HG03045 (cell line): ENCODE results near the gene LAMA1.

Experiments
- ATAC-seq: cut with Tn5 transposase; IDR thresholded peaks from one replicate; pipeline ENCODE4 v1.9.1; 2021; ENCODE audit warnings: mild to moderate bottlenecking, moderate library complexity; ENCODE audit not compliant: unreplicated experiment

Gene LAMA1

GRCh38 chr18:7105943-7106342 lies 11.7 kb downstream of the LAMA1 start:
- ATAC-seq: no peak

GRCh38 chr18:7105268-7105667 lies 12.3 kb downstream of the LAMA1 start:
- ATAC-seq: no peak

- ATAC-seq: no peak
Measured at GRCh38 chr18:7104649-7105048, 12.9 kb downstream of the LAMA1 start.

- no peak for ATAC-seq
Measured at GRCh38 chr18:7102131-7102530, 15.5 kb downstream of the LAMA1 start.

GRCh38 chr18:7096838-7097237 lies 20.8 kb downstream of the LAMA1 start:
- ATAC-seq: no peak

GRCh38 chr18:7094427-7094826 lies 23.2 kb downstream of the LAMA1 start:
- no peak for ATAC-seq

GRCh38 chr18:7090771-7091170 lies 26.8 kb downstream of the LAMA1 start:
- no peak for ATAC-seq

GRCh38 chr18:7089369-7089768 lies 28.2 kb downstream of the LAMA1 start:
- ATAC-seq: no peak

- ATAC-seq: no peak
Measured at GRCh38 chr18:7084080-7085065, 33.2 kb downstream of the LAMA1 start.

GRCh38 chr18:7082671-7083070 lies 34.9 kb downstream of the LAMA1 start:
- no peak for ATAC-seq

GRCh38 chr18:7079231-7079630 lies 38.4 kb downstream of the LAMA1 start:
- ATAC-seq: no peak

- ATAC-seq: no peak
Measured at GRCh38 chr18:7072593-7072992, 45.0 kb downstream of the LAMA1 start.

- ATAC-seq: no peak
Measured at GRCh38 chr18:7071600-7071999, 46.0 kb downstream of the LAMA1 start.

GRCh38 chr18:7070466-7070865 lies 47.1 kb downstream of the LAMA1 start:
- ATAC-seq: no peak

- no peak for ATAC-seq
Measured at GRCh38 chr18:7068871-7069590, 48.6 kb downstream of the LAMA1 start.

GRCh38 chr18:7066965-7067555 lies 50.5 kb downstream of the LAMA1 start:
- ATAC-seq: no peak

- ATAC-seq: no peak
Measured at GRCh38 chr18:7065736-7066135, 51.9 kb downstream of the LAMA1 start.

- no peak for ATAC-seq
Measured at GRCh38 chr18:7064346-7064745, 53.3 kb downstream of the LAMA1 start.

- no peak for ATAC-seq
Measured at GRCh38 chr18:7062811-7063210, 54.8 kb downstream of the LAMA1 start.

- ATAC-seq: no peak
Measured at GRCh38 chr18:7062236-7062635, 55.4 kb downstream of the LAMA1 start.

GRCh38 chr18:7059276-7059675 lies 58.3 kb downstream of the LAMA1 start:
- ATAC-seq: no peak

- no peak for ATAC-seq
Measured at GRCh38 chr18:7056026-7056425, 61.6 kb downstream of the LAMA1 start.
